SK-N-SH treated with all-trans-retinoic acid at 6 μM for 48 hours (cell line): Measurements from ENCODE around the gene FDXR.

Experiments
- ATAC-seq: fragments of 200-7000 bp; cut with Tn5 transposase; 3 replicates; pipeline ENCODE4 v1.9.1; 2020; ENCODE audit warnings: mild to moderate bottlenecking, moderate library complexity
- ARNTL ChIP-seq: fragments of 450-650 bp; formaldehyde crosslinking; IDR thresholded peaks from 2 replicates; pipeline ENCODE4 v1.5.0; 2020; ENCODE audit warnings: low read depth, mild to moderate bottlenecking, moderate library complexity, borderline replicate concordance
- BACH2 ChIP-seq: fragments of 250-450 bp; sonication (Bioruptor Pico); IDR thresholded peaks from 2 replicates; pipeline ENCODE4 v1.9.0; 2021; ENCODE audit warnings: mild to moderate bottlenecking, borderline replicate concordance
- CSDC2 ChIP-seq: fragments of 250-450 bp; sonication (Bioruptor Pico); IDR thresholded peaks from 2 replicates; pipeline ENCODE4 v1.5.0; 2020; ENCODE audit warnings: mild to moderate bottlenecking, moderate library complexity
- ESRRG ChIP-seq: fragments of 250-450 bp; sonication (Bioruptor Pico); IDR thresholded peaks from 2 replicates; pipeline ENCODE4 v1.6.1; 2021; ENCODE audit warnings: mild to moderate bottlenecking
- ISL1 ChIP-seq: fragments of 250-450 bp; sonication (Bioruptor Pico); IDR thresholded peaks from 2 replicates; pipeline ENCODE4 v2.1.2; 2022; ENCODE audit warnings: mild to moderate bottlenecking, moderate library complexity
- OSR1 ChIP-seq: fragments of 250-450 bp; sonication (Bioruptor Pico); IDR thresholded peaks from 2 replicates; pipeline ENCODE4 v1.8.0; 2022; ENCODE audit warnings: moderate library complexity, mild to moderate bottlenecking, inconsistent platforms
- PPARA ChIP-seq: fragments of 250-450 bp; sonication (Bioruptor Pico); IDR thresholded peaks from 2 replicates; pipeline ENCODE4 v1.5.0; 2020; ENCODE audit warnings: mild to moderate bottlenecking, borderline replicate concordance
- RARB ChIP-seq: fragments of 250-450 bp; sonication (Bioruptor Pico); IDR thresholded peaks from 2 replicates; pipeline ENCODE4 v1.8.0; 2021; ENCODE audit warnings: mild to moderate bottlenecking, moderate library complexity
- SNAI2 ChIP-seq: fragments of 250-450 bp; sonication (Bioruptor Pico); IDR thresholded peaks from 2 replicates; pipeline ENCODE4 v1.5.0; 2020; ENCODE audit warnings: mild to moderate bottlenecking, moderate library complexity
- TCF4 ChIP-seq: fragments of 250-450 bp; sonication (Bioruptor Pico); IDR thresholded peaks from 2 replicates; pipeline ENCODE4 v1.8.0; 2021; ENCODE audit warnings: mild to moderate bottlenecking, moderate library complexity, borderline replicate concordance
- TOX ChIP-seq: fragments of 250-450 bp; sonication (Bioruptor Pico); IDR thresholded peaks from 2 replicates; pipeline ENCODE4 v1.8.0; 2021; ENCODE audit warnings: mild to moderate bottlenecking, moderate library complexity, borderline replicate concordance
- ZC3H10 ChIP-seq: fragments of 250-450 bp; sonication (Bioruptor Pico); IDR thresholded peaks from 2 replicates; pipeline ENCODE4 v1.5.1; 2021; ENCODE audit warnings: mild to moderate bottlenecking, moderate library complexity
- ZFP3 ChIP-seq: fragments of 250-450 bp; sonication (Bioruptor Pico); IDR thresholded peaks from 2 replicates; pipeline ENCODE4 v1.5.0; 2020; ENCODE audit warnings: mild to moderate bottlenecking, moderate library complexity
- ZFP30 ChIP-seq: fragments of 450-650 bp; formaldehyde crosslinking; IDR thresholded peaks from 2 replicates; pipeline ENCODE4 v1.5.0; 2022; ENCODE audit warnings: mild to moderate bottlenecking, moderate library complexity
- ZNF565 ChIP-seq: fragments of 450-650 bp; formaldehyde crosslinking; conservative IDR thresholded peaks from 2 replicates; pipeline ENCODE4 v1.5.0; 2020; ENCODE audit warnings: low read depth, mild to moderate bottlenecking, moderate library complexity
- ZNF70 ChIP-seq: fragments of 450-650 bp; formaldehyde crosslinking; IDR thresholded peaks from 2 replicates; pipeline ENCODE4 v1.5.0; 2020; ENCODE audit warnings: mild to moderate bottlenecking, moderate library complexity
- TF ChIP-seq, protein P1 (sequence below): fragments of 250-450 bp; sonication (Bioruptor Pico); IDR thresholded peaks from 2 replicates; pipeline ENCODE4 v1.5.0; 2020; ENCODE audit warnings: mild to moderate bottlenecking, moderate library complexity
- TF ChIP-seq, protein P2 (sequence below): fragments of 250-450 bp; sonication (Bioruptor Pico); IDR thresholded peaks from 2 replicates; pipeline ENCODE4 v1.8.0; 2021; ENCODE audit warnings: low read depth, mild to moderate bottlenecking, moderate library complexity, borderline replicate concordance
- TF ChIP-seq, protein P3 (sequence below): fragments of 250-450 bp; sonication (Bioruptor Pico); IDR thresholded peaks from 2 replicates; pipeline ENCODE4 v1.5.1; 2020; ENCODE audit warnings: low read depth, mild to moderate bottlenecking, moderate library complexity
- TF ChIP-seq, protein P4 (sequence below): fragments of 250-450 bp; sonication (Bioruptor Pico); IDR thresholded peaks from 2 replicates; pipeline ENCODE4 v1.5.1; 2021; ENCODE audit warnings: mild to moderate bottlenecking, moderate library complexity
- TF ChIP-seq, protein P5 (sequence below): fragments of 250-450 bp; sonication (Bioruptor Pico); IDR thresholded peaks from 2 replicates; pipeline ENCODE4 v1.8.0; 2020; ENCODE audit warnings: mild to moderate bottlenecking, moderate library complexity, borderline replicate concordance

Gene FDXR

DNA sequence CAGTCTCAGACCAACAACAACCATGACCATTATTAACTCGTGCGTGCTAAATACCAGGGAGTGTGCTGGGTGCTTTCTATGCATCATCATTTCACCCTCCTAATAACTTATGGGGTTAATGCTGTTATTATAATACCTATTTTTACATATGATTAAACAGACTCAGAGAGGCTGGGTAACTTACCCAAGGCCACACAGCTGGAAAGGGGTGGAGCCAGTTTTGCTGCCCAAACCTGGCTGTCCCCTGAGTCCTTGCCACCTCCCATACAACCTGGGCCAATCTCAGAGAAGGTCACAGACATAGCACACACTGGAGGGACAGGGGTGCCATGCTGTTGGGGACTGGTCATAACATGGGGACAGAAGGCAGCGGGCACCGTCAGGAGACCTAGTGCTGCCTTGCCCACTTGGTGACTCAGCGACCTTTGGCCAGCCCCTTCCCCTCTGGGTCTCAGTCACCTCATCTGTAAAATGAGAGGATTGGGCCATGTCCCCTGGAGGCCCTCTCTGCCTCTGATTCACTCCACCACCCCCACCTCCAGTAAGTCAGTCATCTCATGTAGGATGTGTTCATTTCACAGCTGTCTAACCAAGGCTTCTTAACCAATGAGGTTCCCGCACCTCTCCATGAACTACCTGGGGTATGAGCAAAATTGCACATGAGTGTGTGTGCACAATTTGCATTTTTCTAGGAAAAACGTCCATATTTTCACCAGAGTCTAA lies 32.1 kb upstream of the FDXR start:
- no peak for ATAC-seq
- TF ChIP-seq ISL1 (no peak), ZFP3 (CRISPR knock-in tag) (no peak), ZNF70 (no peak), ZNF565 (CRISPR knock-in tag) (no peak), PPARA (CRISPR knock-in tag) (no peak)
- TF ChIP-seq, protein P1, sequence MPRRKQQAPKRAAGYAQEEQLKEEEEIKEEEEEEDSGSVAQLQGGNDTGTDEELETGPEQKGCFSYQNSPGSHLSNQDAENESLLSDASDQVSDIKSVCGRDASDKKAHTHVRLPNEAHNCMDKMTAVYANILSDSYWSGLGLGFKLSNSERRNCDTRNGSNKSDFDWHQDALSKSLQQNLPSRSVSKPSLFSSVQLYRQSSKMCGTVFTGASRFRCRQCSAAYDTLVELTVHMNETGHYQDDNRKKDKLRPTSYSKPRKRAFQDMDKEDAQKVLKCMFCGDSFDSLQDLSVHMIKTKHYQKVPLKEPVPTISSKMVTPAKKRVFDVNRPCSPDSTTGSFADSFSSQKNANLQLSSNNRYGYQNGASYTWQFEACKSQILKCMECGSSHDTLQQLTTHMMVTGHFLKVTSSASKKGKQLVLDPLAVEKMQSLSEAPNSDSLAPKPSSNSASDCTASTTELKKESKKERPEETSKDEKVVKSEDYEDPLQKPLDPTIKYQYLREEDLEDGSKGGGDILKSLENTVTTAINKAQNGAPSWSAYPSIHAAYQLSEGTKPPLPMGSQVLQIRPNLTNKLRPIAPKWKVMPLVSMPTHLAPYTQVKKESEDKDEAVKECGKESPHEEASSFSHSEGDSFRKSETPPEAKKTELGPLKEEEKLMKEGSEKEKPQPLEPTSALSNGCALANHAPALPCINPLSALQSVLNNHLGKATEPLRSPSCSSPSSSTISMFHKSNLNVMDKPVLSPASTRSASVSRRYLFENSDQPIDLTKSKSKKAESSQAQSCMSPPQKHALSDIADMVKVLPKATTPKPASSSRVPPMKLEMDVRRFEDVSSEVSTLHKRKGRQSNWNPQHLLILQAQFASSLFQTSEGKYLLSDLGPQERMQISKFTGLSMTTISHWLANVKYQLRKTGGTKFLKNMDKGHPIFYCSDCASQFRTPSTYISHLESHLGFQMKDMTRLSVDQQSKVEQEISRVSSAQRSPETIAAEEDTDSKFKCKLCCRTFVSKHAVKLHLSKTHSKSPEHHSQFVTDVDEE (CRISPR knock-in tag): no peak
- TF ChIP-seq, protein P2, sequence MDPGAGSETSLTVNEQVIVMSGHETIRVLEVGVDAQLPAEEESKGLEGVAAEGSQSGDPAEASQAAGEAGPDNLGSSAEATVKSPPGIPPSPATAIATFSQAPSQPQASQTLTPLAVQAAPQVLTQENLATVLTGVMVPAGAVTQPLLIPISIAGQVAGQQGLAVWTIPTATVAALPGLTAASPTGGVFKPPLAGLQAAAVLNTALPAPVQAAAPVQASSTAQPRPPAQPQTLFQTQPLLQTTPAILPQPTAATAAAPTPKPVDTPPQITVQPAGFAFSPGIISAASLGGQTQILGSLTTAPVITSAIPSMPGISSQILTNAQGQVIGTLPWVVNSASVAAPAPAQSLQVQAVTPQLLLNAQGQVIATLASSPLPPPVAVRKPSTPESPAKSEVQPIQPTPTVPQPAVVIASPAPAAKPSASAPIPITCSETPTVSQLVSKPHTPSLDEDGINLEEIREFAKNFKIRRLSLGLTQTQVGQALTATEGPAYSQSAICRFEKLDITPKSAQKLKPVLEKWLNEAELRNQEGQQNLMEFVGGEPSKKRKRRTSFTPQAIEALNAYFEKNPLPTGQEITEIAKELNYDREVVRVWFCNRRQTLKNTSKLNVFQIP (CRISPR knock-in tag): no peak

DNA sequence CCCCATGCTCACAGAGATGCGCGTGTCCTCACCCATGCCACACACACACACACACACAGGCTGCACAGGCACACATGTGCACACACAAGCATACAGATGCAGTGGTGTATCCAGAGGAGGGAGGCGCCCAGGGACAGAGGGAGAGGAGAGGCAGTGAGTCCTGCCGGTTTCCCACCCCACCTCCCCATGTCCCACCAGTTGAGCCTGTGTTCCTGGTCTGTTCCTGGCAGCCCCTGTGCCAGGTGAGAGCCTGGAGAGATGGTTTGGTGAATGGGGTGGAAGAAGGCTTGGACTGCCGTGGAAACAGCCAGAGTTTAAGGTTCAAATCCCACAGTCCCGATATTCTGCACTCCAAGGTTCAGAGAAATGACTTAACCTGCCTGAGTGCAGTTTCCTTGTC lies 30.9 kb upstream of the FDXR start:
- no peak for ATAC-seq
- TF ChIP-seq PPARA (CRISPR knock-in tag) (no peak), CSDC2 (no peak), ESRRG (CRISPR knock-in tag) (no peak), TOX (CRISPR knock-in tag) (no peak), ZNF565 (CRISPR knock-in tag) (no peak), ARNTL (CRISPR knock-in tag) (no peak), TCF4 (no peak), ZFP30 (CRISPR knock-in tag) (no peak), ZNF70 (no peak), RARB (CRISPR knock-in tag) (no peak), ISL1 (no peak), SNAI2 (CRISPR knock-in tag) (no peak)
- TF ChIP-seq, protein P1 (CRISPR knock-in tag): no peak
- TF ChIP-seq, protein P3, sequence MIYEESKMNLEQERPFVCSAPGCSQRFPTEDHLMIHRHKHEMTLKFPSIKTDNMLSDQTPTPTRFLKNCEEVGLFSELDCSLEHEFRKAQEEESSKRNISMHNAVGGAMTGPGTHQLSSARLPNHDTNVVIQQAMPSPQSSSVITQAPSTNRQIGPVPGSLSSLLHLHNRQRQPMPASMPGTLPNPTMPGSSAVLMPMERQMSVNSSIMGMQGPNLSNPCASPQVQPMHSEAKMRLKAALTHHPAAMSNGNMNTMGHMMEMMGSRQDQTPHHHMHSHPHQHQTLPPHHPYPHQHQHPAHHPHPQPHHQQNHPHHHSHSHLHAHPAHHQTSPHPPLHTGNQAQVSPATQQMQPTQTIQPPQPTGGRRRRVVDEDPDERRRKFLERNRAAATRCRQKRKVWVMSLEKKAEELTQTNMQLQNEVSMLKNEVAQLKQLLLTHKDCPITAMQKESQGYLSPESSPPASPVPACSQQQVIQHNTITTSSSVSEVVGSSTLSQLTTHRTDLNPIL (CRISPR knock-in tag): no peak
- TF ChIP-seq, protein P4, sequence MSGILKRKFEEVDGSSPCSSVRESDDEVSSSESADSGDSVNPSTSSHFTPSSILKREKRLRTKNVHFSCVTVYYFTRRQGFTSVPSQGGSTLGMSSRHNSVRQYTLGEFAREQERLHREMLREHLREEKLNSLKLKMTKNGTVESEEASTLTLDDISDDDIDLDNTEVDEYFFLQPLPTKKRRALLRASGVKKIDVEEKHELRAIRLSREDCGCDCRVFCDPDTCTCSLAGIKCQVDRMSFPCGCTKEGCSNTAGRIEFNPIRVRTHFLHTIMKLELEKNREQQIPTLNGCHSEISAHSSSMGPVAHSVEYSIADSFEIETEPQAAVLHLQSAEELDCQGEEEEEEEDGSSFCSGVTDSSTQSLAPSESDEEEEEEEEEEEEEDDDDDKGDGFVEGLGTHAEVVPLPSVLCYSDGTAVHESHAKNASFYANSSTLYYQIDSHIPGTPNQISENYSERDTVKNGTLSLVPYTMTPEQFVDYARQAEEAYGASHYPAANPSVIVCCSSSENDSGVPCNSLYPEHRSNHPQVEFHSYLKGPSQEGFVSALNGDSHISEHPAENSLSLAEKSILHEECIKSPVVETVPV (CRISPR knock-in tag): no peak

DNA sequence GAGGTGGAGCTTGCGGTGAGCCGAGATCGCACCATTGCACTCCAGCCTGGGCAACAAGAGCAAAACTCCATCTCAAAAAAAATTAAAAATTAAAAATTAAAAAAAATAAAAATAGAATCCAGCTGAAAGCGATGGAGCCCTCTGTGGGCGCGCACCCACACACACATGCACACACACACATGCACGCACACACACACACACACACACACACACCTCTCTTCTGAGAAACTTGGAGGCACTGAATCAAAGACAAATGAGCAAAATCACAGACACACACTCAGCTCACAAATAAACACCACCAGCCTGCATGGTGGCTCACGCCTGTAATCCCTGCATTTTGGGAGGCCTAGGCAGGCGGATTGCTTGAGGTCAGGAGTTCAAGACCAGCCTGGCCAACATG lies 30.2 kb upstream of the FDXR start:
- ATAC-seq: no peak
- TF ChIP-seq, protein P4 (CRISPR knock-in tag): no peak
- TF ChIP-seq TCF4 (no peak), ISL1 (no peak), SNAI2 (CRISPR knock-in tag) (no peak), ZC3H10 (no peak), OSR1 (CRISPR knock-in tag) (no peak), BACH2 (CRISPR knock-in tag) (no peak), RARB (CRISPR knock-in tag) (no peak), PPARA (CRISPR knock-in tag) (no peak)
- TF ChIP-seq, protein P5, sequence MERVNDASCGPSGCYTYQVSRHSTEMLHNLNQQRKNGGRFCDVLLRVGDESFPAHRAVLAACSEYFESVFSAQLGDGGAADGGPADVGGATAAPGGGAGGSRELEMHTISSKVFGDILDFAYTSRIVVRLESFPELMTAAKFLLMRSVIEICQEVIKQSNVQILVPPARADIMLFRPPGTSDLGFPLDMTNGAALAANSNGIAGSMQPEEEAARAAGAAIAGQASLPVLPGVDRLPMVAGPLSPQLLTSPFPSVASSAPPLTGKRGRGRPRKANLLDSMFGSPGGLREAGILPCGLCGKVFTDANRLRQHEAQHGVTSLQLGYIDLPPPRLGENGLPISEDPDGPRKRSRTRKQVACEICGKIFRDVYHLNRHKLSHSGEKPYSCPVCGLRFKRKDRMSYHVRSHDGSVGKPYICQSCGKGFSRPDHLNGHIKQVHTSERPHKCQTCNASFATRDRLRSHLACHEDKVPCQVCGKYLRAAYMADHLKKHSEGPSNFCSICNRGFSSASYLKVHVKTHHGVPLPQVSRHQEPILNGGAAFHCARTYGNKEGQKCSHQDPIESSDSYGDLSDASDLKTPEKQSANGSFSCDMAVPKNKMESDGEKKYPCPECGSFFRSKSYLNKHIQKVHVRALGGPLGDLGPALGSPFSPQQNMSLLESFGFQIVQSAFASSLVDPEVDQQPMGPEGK (CRISPR knock-in tag): no peak
- TF ChIP-seq, protein P3 (CRISPR knock-in tag): no peak
